LHCN-M2 (cell line): ENCODE measurements around the gene ARHGAP15. TPM values are rescaled to one million over a fixed set of nuclear protein-coding genes. Genes with fewer than 3 reads are reported as not detected.

Source experiments
- DNase-seq: peaks from one replicate; pipeline ENCODE4 v3.0.0-alpha.2; 2012; ENCODE audit warnings: low read depth
- total RNA-seq: library from RNA; depleted of rRNA; stranded (reverse); fragments of >200 nt; gene quantifications from 2 replicates; pipeline ENCODE4 v1.2.3, GENCODE V29; 2014

Gene ARHGAP15
- total RNA-seq, 1 experiment from 2014 or later: 0.11 TPM

GRCh38 chr2:143754742-143755141 lies 625.5 kb downstream of the ARHGAP15 start:
- no peak for DNase-seq

- peak; percentile 47 for DNase-seq
These were observed 629.6 kb downstream of the ARHGAP15 start for GRCh38 chr2:143758629-143759330.

GRCh38 chr2:143759455-143759854 lies 630.2 kb downstream of the ARHGAP15 start:
- no peak for DNase-seq

GRCh38 chr2:143762176-143762928 lies 633.1 kb downstream of the ARHGAP15 start:
- DNase-seq: no peak

GRCh38 chr2:143764261-143764660 lies 635.0 kb downstream of the ARHGAP15 start:
- DNase-seq: no peak

- DNase-seq: no peak
These were observed 635.5 kb downstream of the ARHGAP15 start for GRCh38 chr2:143764706-143765105.

GRCh38 chr2:143768991-143769390 lies 639.8 kb downstream of the ARHGAP15 start:
- no peak for DNase-seq

- no peak for DNase-seq
These were observed 642.7 kb downstream of the ARHGAP15 start for GRCh38 chr2:143771939-143772338.

- no peak for DNase-seq
These were observed 647.5 kb downstream of the ARHGAP15 start for GRCh38 chr2:143776526-143777297.

GRCh38 chr2:143779021-143779420 lies 649.8 kb downstream of the ARHGAP15 start:
- DNase-seq: peak; percentile 18

GRCh38 chr2:143786026-143786765 lies 657.0 kb downstream of the ARHGAP15 start:
- no peak for DNase-seq

- peak; percentile 4 for DNase-seq
These were observed 658.5 kb downstream of the ARHGAP15 start for GRCh38 chr2:143787674-143788073.

- DNase-seq: no peak
These were observed 663.4 kb downstream of the ARHGAP15 start for GRCh38 chr2:143792602-143793001.

- DNase-seq: no peak
These were observed 664.2 kb downstream of the ARHGAP15 start for GRCh38 chr2:143793381-143793780.

- no peak for DNase-seq
These were observed 666.8 kb downstream of the ARHGAP15 start for GRCh38 chr2:143796051-143796450.

- no peak for DNase-seq
These were observed 672.3 kb downstream of the ARHGAP15 start for GRCh38 chr2:143801561-143801960.

GRCh38 chr2:143802242-143802641 lies 673.0 kb downstream of the ARHGAP15 start:
- DNase-seq: no peak

GRCh38 chr2:143802871-143803650 lies 673.8 kb downstream of the ARHGAP15 start:
- no peak for DNase-seq

GRCh38 chr2:143803936-143804335 lies 674.7 kb downstream of the ARHGAP15 start:
- no peak for DNase-seq

GRCh38 chr2:143805666-143806065 lies 676.4 kb downstream of the ARHGAP15 start:
- DNase-seq: no peak

- no peak for DNase-seq
These were observed 678.0 kb downstream of the ARHGAP15 start for GRCh38 chr2:143807192-143807591.
